ENCODE measurements around the gene PRCP. TPM values are rescaled to one million over a fixed set of nuclear protein-coding genes. Genes with fewer than 3 reads are reported as not detected.

PRCP gene
- total RNA-seq, 1 donor from 2014 or later, result 29.8 TPM

DNA sequence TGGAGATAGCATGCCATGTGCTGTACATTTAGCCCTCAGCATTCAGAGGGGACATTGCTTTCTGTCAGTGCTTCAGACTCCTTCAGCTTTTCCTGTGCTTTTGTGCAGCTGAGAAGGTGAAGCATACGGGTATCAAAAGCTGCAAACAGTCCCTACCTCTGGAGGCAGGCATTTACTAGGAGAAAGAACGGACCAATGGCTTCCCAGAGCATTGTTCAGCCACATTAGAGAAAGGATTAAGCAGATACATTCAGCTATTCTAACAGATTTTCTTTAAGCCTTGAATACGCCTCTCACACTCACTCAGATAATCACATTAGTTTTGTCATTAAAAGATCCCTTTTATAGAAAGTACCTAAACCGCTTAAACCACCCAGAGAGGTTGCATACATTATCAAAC is 85.9 kb downstream of the PRCP start:
- intact Hi-C loops (cut with micrococcal nuclease), result no loop called here
- H3K36me3 Mint-ChIP-seq (ENCODE audit: low read depth), result no peaks in the 10 kb centered on the region
- TF ChIP-seq, protein P1, sequence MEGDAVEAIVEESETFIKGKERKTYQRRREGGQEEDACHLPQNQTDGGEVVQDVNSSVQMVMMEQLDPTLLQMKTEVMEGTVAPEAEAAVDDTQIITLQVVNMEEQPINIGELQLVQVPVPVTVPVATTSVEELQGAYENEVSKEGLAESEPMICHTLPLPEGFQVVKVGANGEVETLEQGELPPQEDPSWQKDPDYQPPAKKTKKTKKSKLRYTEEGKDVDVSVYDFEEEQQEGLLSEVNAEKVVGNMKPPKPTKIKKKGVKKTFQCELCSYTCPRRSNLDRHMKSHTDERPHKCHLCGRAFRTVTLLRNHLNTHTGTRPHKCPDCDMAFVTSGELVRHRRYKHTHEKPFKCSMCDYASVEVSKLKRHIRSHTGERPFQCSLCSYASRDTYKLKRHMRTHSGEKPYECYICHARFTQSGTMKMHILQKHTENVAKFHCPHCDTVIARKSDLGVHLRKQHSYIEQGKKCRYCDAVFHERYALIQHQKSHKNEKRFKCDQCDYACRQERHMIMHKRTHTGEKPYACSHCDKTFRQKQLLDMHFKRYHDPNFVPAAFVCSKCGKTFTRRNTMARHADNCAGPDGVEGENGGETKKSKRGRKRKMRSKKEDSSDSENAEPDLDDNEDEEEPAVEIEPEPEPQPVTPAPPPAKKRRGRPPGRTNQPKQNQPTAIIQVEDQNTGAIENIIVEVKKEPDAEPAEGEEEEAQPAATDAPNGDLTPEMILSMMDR (IDR thresholded peaks at IDR 0.05), result no peak
- no peaks in the 10 kb centered on the region for H3K4me1 Mint-ChIP-seq
- no peak overlapping the region for H3K27ac Mint-ChIP-seq
- no peak for DNase-seq
- CTCF ChIA-PET, result no interaction called here
- ATAC-seq (ENCODE audit: low read depth), result no peak
- no peak overlapping the region for H3K4me3 Mint-ChIP-seq
- H3K27me3 Mint-ChIP-seq, result peaks cover 16% of the 10 kb centered on the region
- POLR2A ChIA-PET, result no interaction called here
- H3K9me3 Mint-ChIP-seq, result no peaks in the 10 kb centered on the region

DNA sequence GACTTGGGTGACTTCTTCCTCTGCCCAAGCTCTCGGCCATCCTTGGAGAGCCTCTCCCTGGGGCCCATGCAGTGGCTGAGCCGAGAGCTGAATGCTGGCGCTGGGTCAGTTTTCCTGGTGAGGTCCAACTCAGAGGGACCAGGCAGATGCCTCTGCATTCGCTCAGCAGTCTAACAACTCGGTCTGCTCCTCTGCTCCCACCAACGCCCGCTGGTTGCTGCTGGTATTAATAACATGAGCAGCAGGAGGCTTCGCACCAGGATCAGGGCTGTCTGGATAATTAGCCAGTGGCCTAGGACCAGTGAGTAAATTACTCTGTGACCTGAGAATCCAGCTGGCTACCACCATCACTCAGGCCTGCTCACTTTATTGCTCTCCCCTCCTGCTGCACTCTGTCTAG is 88.9 kb downstream of the PRCP start:
- ChIA-PET CTCF (no interaction called here), POLR2A (no interaction called here)
- no peak overlapping the region for H3K4me3 Mint-ChIP-seq
- no peaks in the 10 kb centered on the region for H3K9me3 Mint-ChIP-seq
- no peak overlapping the region for H3K27ac Mint-ChIP-seq
- no peaks in the 10 kb centered on the region for H3K4me1 Mint-ChIP-seq
- intact Hi-C loops (cut with micrococcal nuclease), result no loop called here
- H3K36me3 Mint-ChIP-seq (ENCODE audit: low read depth), result no peaks in the 10 kb centered on the region
- ATAC-seq (ENCODE audit: low read depth) (no peak), DNase-seq (no peak)
- H3K27me3 Mint-ChIP-seq, result peaks cover 32% of the 10 kb centered on the region
- TF ChIP-seq, protein P1 (IDR thresholded peaks at IDR 0.05), result no peak

DNA sequence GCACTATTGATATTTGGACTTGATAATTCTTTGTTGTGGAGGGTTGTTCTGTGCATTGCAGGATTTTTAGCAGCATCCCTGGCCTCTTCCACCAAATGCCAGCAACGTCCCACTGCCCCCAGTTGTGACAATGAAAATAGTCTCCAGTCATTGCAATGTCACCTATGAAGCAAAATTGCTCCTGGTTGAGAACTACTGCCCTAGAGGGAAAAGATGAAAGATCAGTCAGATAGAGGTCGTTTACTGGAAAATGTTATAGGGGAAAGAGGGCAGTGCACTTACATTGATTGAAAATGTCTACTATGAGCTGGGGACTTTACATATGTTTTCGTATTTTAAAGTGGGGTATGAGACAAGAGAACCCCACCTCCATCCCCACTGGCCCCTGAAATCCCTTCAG is 89.5 kb downstream of the PRCP start:
- CTCF ChIA-PET, result no interaction called here
- ATAC-seq (ENCODE audit: low read depth), result no peak
- H3K4me3 Mint-ChIP-seq, result no peak overlapping the region
- no peaks in the 10 kb centered on the region for H3K9me3 Mint-ChIP-seq
- no peak overlapping the region for H3K27ac Mint-ChIP-seq
- peaks cover 38% of the 10 kb centered on the region for H3K27me3 Mint-ChIP-seq
- TF ChIP-seq, protein P1 (IDR thresholded peaks at IDR 0.05), result no peak
- H3K4me1 Mint-ChIP-seq, result no peaks in the 10 kb centered on the region
- POLR2A ChIA-PET, result no interaction called here
- no peaks in the 10 kb centered on the region for H3K36me3 Mint-ChIP-seq (ENCODE audit: low read depth)
- no peak for DNase-seq
- intact Hi-C loops (cut with micrococcal nuclease), result no loop called here

DNA sequence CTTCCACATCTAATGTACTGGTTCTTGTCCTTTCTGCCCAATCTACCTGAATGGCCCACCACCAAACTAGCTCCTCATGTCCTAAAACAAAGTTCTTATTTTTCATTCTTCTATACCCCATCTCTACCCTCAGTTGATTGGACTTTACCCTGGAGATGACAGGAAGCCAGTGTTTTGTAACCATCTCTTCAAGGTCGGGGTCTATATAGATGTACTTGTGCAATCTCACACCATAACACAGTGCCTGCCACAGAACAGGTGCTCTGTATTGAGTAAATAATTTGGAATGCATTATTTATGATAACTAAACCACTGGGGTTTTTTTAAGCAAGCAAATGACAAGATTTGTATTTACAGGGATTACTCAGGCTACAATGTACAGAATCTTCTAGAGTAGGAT is 89.9 kb downstream of the PRCP start:
- ATAC-seq (ENCODE audit: low read depth) (no peak), DNase-seq (no peak)
- no peak overlapping the region for H3K27ac Mint-ChIP-seq
- intact Hi-C loops (cut with micrococcal nuclease), result no loop called here
- POLR2A ChIA-PET, result no interaction called here
- CTCF ChIA-PET, result no interaction called here
- H3K9me3 Mint-ChIP-seq, result no peaks in the 10 kb centered on the region
- H3K4me3 Mint-ChIP-seq, result no peak overlapping the region
- no peaks in the 10 kb centered on the region for H3K36me3 Mint-ChIP-seq (ENCODE audit: low read depth)
- H3K4me1 Mint-ChIP-seq, result no peaks in the 10 kb centered on the region
- TF ChIP-seq, protein P1 (IDR thresholded peaks at IDR 0.05), result no peak
- peaks cover 42% of the 10 kb centered on the region for H3K27me3 Mint-ChIP-seq

DNA sequence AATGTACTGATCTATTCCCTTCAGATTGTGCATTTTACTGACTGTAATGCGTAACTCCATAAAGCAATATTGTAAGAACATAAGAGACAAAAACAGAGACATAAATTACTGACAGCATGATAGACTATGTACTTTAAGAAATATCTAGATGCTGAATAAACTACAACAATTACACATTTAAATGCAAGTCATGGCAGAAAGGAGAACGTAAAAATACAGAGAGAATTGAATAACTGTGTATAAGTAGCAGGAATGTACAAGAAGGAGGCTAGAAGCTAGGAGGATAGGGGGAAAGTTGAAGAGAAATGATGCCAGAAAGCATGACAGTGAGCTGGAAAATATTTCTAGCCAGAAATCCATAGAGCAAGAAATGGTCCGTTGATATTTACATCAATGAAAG is 92.6 kb downstream of the PRCP start:
- no peaks in the 10 kb centered on the region for H3K4me1 Mint-ChIP-seq
- ChIA-PET CTCF (no interaction called here), POLR2A (no interaction called here)
- H3K27ac Mint-ChIP-seq, result no peak overlapping the region
- TF ChIP-seq, protein P1 (IDR thresholded peaks at IDR 0.05), result no peak
- DNase-seq, result no peak
- ATAC-seq (ENCODE audit: low read depth), result no peak
- H3K36me3 Mint-ChIP-seq (ENCODE audit: low read depth), result no peaks in the 10 kb centered on the region
- H3K9me3 Mint-ChIP-seq, result no peaks in the 10 kb centered on the region
- peaks cover 38% of the 10 kb centered on the region for H3K27me3 Mint-ChIP-seq
- intact Hi-C loops (cut with micrococcal nuclease), result no loop called here
- no peak overlapping the region for H3K4me3 Mint-ChIP-seq
